Testis (tissue), 3 donors: ENCODE data around the gene PEX16. TPM values are rescaled to one million over a fixed set of nuclear protein-coding genes. Genes with fewer than 3 reads are reported as not detected.
A peak's percentile ranks its signal among the peaks of the same experiment; 100 is the strongest.

ENCODE experiments used
- DNase-seq: peaks from one replicate; pipeline ENCODE4 v3.0.0-alpha.2; 2019
- H3K27ac ChIP-seq, 2 donors: fragments of 200-600 bp; sonication (generic); one replicate each; pipeline ENCODE4 v1.5.1; 2019
- H3K27me3 ChIP-seq: fragments of 200-600 bp; sonication (generic); one replicate; pipeline ENCODE4 v1.5.1; 2019
- H3K36me3 ChIP-seq: fragments of 200-600 bp; sonication (generic); one replicate; pipeline ENCODE4 v1.5.1; 2017; ENCODE audit warnings: low read depth; ENCODE audit errors: missing control alignments
- H3K4me1 ChIP-seq: fragments of 200-600 bp; sonication (generic); one replicate; pipeline ENCODE4 v1.5.1; 2019
- H3K4me3 ChIP-seq, 2 donors: fragments of 200-600 bp; sonication (generic); one replicate each; pipeline ENCODE4 v1.5.1; 2017 to 2019
- H3K9me3 ChIP-seq: fragments of 200-600 bp; sonication (generic); one replicate; pipeline ENCODE4 v1.5.1; 2017
- CTCF ChIP-seq, 3 experiments: fragments of 450-650 bp in 2 of 3; fragments of 200-600 bp in 1 of 3; sonication (generic) in 1 of 3; IDR thresholded peaks; one replicate each; pipeline ENCODE4 v1.5.1; 2016 to 2019; ENCODE audit warnings: antibody characterized with exemption in 3 of 3, mild to moderate bottlenecking in 2 of 3, moderate library complexity in 1 of 3
- POLR2A ChIP-seq: fragments of 450-650 bp; IDR thresholded peaks from one replicate; pipeline ENCODE4 v1.6.1; 2017; ENCODE audit warnings: antibody characterized with exemption, mild to moderate bottlenecking, moderate library complexity
- WGBS, 2 donors: methylation state at CpG; one replicate each; pipeline ENCODE4 v1.1.5; 2018; 5-methylcytosine and 5-hydroxymethylcytosine counted together
- intact Hi-C: fragments of 100-400 bp; cut with DNase I; formaldehyde crosslinking; loops from one replicate; pipeline ENCODE4 v1.15.1; 2023; ENCODE audit warnings: low total_unique reads
- polyA plus RNA-seq: library from polyadenylated mRNA; stranded (reverse); fragments of 350-450 nt; fragmentation: Illumina TruSeq; extraction: RNeasy Lipid Tissue Mini Kit (QIAGEN cat#74804); gene quantifications from one replicate; pipeline ENCODE4 v1.2.3, GENCODE V29; 2014; ENCODE audit warnings: low read depth, low replicate concordance; ENCODE audit not compliant: insufficient read depth
- total RNA-seq, 2 donors: library from RNA; depleted of rRNA; stranded (reverse); fragments of >200 nt; gene quantifications; one replicate each; pipeline ENCODE4 v1.2.3, GENCODE V29; 2016

Gene PEX16
- total and polyA plus RNA-seq, 3 donors from 2014 or later, result 40.2 to 42.0 (median 41.4) TPM

- no peak for DNase-seq
- Histone ChIP-seq H3K4me1 (peaks cover 19% of the 10 kb centered on the region), H3K27ac (no peak overlapping the region)
Measured at GRCh38 chr11:45895553-45896259, 22.0 kb downstream of the PEX16 start.

GRCh38 chr11:45894555-45895247, 23.0 kb downstream of the PEX16 start:
- H3K4me1 ChIP-seq, result peaks cover 17% of the 10 kb centered on the region
- DNase-seq, result no peak
- H3K9me3 ChIP-seq, result no peaks in the 10 kb centered on the region
- WGBS, 2 donors, result 88 to 93% methylated on average over 4 to 6 of the region's 6 CpGs
- no peaks in the 10 kb centered on the region for H3K27me3 ChIP-seq
- intact Hi-C loops, result no loop called here
- no peak overlapping the region for H3K27ac ChIP-seq
- H3K4me3 ChIP-seq, result no peak overlapping the region
- H3K36me3 ChIP-seq, result no peaks in the 10 kb centered on the region
- TF ChIP-seq POLR2A, result no peak
- TF ChIP-seq CTCF (IDR thresholded peaks at IDR 0.05), result no peak

More at GRCh38 chr11:45895553-45896259, 22.0 kb downstream of the PEX16 start:
- TF ChIP-seq CTCF (IDR thresholded peaks at IDR 0.05) (no peak), POLR2A (no peak)
- Histone ChIP-seq H3K9me3 (no peaks in the 10 kb centered on the region), H3K36me3 (no peaks in the 10 kb centered on the region), H3K4me3 (no peak overlapping the region), H3K27me3 (no peaks in the 10 kb centered on the region)
- 90 to 91% methylated on average over 8 of the region's 8 CpGs for WGBS, 2 donors
- intact Hi-C loops, result no loop called here

- intact Hi-C loops, result no loop called here
- Histone ChIP-seq H3K36me3 (no peaks in the 10 kb centered on the region), H3K27ac (no peak overlapping the region), H3K9me3 (no peaks in the 10 kb centered on the region), H3K27me3 (no peaks in the 10 kb centered on the region), H3K4me3 (no peak overlapping the region), H3K4me1 (peaks cover 8% of the 10 kb centered on the region)
- TF ChIP-seq POLR2A (no peak), CTCF (IDR thresholded peaks at IDR 0.05) (no peak)
- WGBS, 2 donors, result 75 to 80% methylated on average over 5 of the region's 5 CpGs
- peak; percentile 29 for DNase-seq
Measured at GRCh38 chr11:45892856-45893255, 24.8 kb downstream of the PEX16 start.

- Histone ChIP-seq H3K4me1 (no peaks in the 10 kb centered on the region), H3K27me3 (no peaks in the 10 kb centered on the region), H3K4me3 (no peak overlapping the region), H3K27ac (no peak overlapping the region), H3K36me3 (no peaks in the 10 kb centered on the region), H3K9me3 (no peaks in the 10 kb centered on the region)
- WGBS, 2 donors, result 87 to 96% methylated on average over 4 to 9 of the region's 9 CpGs
- intact Hi-C loops, result no loop called here
- no peak for DNase-seq
- TF ChIP-seq POLR2A, result no peak
- no peak for TF ChIP-seq CTCF (IDR thresholded peaks at IDR 0.05)
Measured at GRCh38 chr11:45890886-45891550, 26.7 kb downstream of the PEX16 start.
